ENCODE results near the gene NFKBIZ.
"Not testable (repeated sequence)": the region's sequence is repeated elsewhere in the genome, so short reads cannot be mapped to it uniquely, and the experiment has no call there.

Gene NFKBIZ

GRCh38 chr3:101879102-101879501 lies 29.8 kb downstream of the NFKBIZ start:
- no peak for DNase-seq (ENCODE audit: low spot score)
- no peak for TF ChIP-seq CTCF (IDR thresholded peaks at IDR 0.05; ENCODE audit: borderline replicate concordance, control extremely low read depth, extremely low read depth, insufficient read depth, missing control alignments)
- in situ Hi-C loops (cut with MboI; ENCODE audit: low sequenced_read_pairs, unreplicated experiment), result no loop called here

- in situ Hi-C loops (cut with MboI; ENCODE audit: low sequenced_read_pairs, unreplicated experiment), result no loop called here
These were observed 30.4 kb downstream of the NFKBIZ start for GRCh38 chr3:101879623-101880284.

GRCh38 chr3:101884776-101885175 lies 35.5 kb downstream of the NFKBIZ start:
- no peak for TF ChIP-seq CTCF (IDR thresholded peaks at IDR 0.05; ENCODE audit: borderline replicate concordance, control extremely low read depth, extremely low read depth, insufficient read depth, missing control alignments)
- in situ Hi-C loops (cut with MboI; ENCODE audit: low sequenced_read_pairs, unreplicated experiment), result no loop called here
- no peak for DNase-seq (ENCODE audit: low spot score)

More at GRCh38 chr3:101879623-101880284, 30.4 kb downstream of the NFKBIZ start:
- no peak for TF ChIP-seq CTCF (IDR thresholded peaks at IDR 0.05; ENCODE audit: borderline replicate concordance, control extremely low read depth, extremely low read depth, insufficient read depth, missing control alignments)
- no peak for DNase-seq (ENCODE audit: low spot score)

- DNase-seq (ENCODE audit: low spot score); in situ Hi-C loops (cut with MboI; ENCODE audit: low sequenced_read_pairs, unreplicated experiment): not testable (repeated sequence)
These were observed 36.3 kb downstream of the NFKBIZ start for GRCh38 chr3:101885584-101885983.

GRCh38 chr3:101886626-101887025 lies 37.3 kb downstream of the NFKBIZ start:
- no peak for DNase-seq (ENCODE audit: low spot score)
- in situ Hi-C loops (cut with MboI; ENCODE audit: low sequenced_read_pairs, unreplicated experiment), result no loop called here
- no peak for TF ChIP-seq CTCF (IDR thresholded peaks at IDR 0.05; ENCODE audit: borderline replicate concordance, control extremely low read depth, extremely low read depth, insufficient read depth, missing control alignments)

- no peak for TF ChIP-seq CTCF (IDR thresholded peaks at IDR 0.05; ENCODE audit: borderline replicate concordance, control extremely low read depth, extremely low read depth, insufficient read depth, missing control alignments)
- no peak for DNase-seq (ENCODE audit: low spot score)
- in situ Hi-C loops (cut with MboI; ENCODE audit: low sequenced_read_pairs, unreplicated experiment), result no loop called here
These were observed 39.3 kb downstream of the NFKBIZ start for GRCh38 chr3:101888653-101889052.

GRCh38 chr3:101890716-101891115 lies 41.4 kb downstream of the NFKBIZ start:
- TF ChIP-seq CTCF (IDR thresholded peaks at IDR 0.05; ENCODE audit: borderline replicate concordance, control extremely low read depth, extremely low read depth, insufficient read depth, missing control alignments), result no peak
- DNase-seq (ENCODE audit: low spot score), result no peak
- in situ Hi-C loops (cut with MboI; ENCODE audit: low sequenced_read_pairs, unreplicated experiment), result no loop called here

All from GM13976 (cell line).